ENCODE data around the gene BDP1.
"Not testable (repeated sequence)": the region's sequence is repeated elsewhere in the genome, so short reads cannot be mapped to it uniquely, and the experiment has no call there.

Gene BDP1

GRCh38 chr5:71443891-71444290, 11.6 kb upstream of the BDP1 start:
- H3K36me3 ChIP-seq (ENCODE audit: control insufficient read depth, insufficient read depth, low read length); H3K9me3 ChIP-seq (ENCODE audit: control insufficient read depth, insufficient read depth, low read length); H3K9ac ChIP-seq (ENCODE audit: low read depth, low read length); H3K4me1 ChIP-seq (ENCODE audit: control insufficient read depth, insufficient read depth, low read length); H3K4me3 ChIP-seq (ENCODE audit: low read depth, low read length): not testable (repeated sequence)
- peaks cover 16% of the 10 kb centered on the region for H3K27me3 ChIP-seq (ENCODE audit: control insufficient read depth, insufficient read depth, low read length)

DNA sequence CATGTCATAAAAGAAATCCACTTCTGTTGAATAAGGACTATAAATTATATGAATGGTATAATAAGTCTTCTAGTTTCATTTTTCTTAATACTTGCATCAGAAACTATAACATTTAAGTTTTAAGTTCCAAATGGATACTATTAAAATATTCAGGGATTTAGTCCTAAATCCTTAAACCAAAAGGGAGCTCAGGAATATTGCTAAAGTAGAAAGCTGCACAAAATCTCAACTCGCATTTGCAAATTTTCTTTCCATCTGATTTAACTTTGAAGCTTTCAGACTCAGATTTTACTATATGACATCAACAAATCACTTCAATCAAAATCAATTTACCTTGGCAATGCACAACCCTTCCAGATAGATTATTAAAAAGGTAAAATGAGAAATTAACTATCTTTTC, 10.4 kb upstream of the BDP1 start:
- H3K36me3 ChIP-seq (ENCODE audit: control insufficient read depth, insufficient read depth, low read length); H3K9ac ChIP-seq (ENCODE audit: low read depth, low read length); H3K9me3 ChIP-seq (ENCODE audit: control insufficient read depth, insufficient read depth, low read length); H3K4me1 ChIP-seq (ENCODE audit: control insufficient read depth, insufficient read depth, low read length); H3K4me3 ChIP-seq (ENCODE audit: low read depth, low read length): not testable (repeated sequence)
- H3K27me3 ChIP-seq (ENCODE audit: control insufficient read depth, insufficient read depth, low read length) = peaks cover 16% of the 10 kb centered on the region

DNA sequence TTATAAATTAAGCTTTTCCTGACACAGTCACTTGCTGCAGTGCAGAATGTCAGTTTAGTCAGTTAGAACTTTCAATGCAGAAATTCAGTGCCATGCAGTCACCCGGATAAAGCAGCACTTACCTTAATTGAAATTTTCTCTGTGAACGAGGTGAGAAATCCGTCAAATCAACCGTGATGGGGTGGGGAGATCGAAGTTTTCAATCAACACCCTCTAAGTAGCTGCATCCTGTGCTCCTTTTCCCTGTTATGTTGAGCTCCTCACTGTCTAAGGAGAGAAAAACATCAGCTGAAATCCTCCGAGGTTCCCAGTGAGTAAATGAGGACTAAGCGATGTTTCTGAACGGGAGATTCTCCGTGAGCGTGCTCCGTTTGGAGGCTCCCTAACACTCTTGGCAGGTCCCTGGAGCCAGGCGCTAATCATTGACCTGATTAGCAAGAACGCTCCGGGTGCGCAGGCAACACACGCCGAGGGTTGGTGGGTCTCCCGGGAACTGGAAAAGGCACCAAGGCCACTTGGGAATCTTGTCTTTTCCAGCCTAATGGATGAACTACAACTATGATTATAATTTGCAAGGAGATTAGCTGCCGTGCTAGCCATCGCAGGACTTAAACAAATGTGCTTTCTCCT, 9.8 kb upstream of the BDP1 start:
- H3K36me3 ChIP-seq (ENCODE audit: control insufficient read depth, insufficient read depth, low read length); H3K9ac ChIP-seq (ENCODE audit: low read depth, low read length); H3K4me1 ChIP-seq (ENCODE audit: control insufficient read depth, insufficient read depth, low read length); H3K9me3 ChIP-seq (ENCODE audit: control insufficient read depth, insufficient read depth, low read length): not testable (repeated sequence)
- H3K27me3 ChIP-seq (ENCODE audit: control insufficient read depth, insufficient read depth, low read length) = peaks cover 16% of the 10 kb centered on the region
- peak overlapping the region; percentile 36 for H3K4me3 ChIP-seq (ENCODE audit: low read depth, low read length)

- H3K4me3 ChIP-seq (ENCODE audit: low read depth, low read length) = peak overlapping the region; percentile 36
These were observed 8.8 kb upstream of the BDP1 start for GRCh38 chr5:71446540-71447216.

GRCh38 chr5:71447218-71447808, 8.1 kb upstream of the BDP1 start:
- H3K4me1 ChIP-seq (ENCODE audit: control insufficient read depth, insufficient read depth, low read length); H3K4me3 ChIP-seq (ENCODE audit: low read depth, low read length); H3K9ac ChIP-seq (ENCODE audit: low read depth, low read length): not testable (repeated sequence)

More at GRCh38 chr5:71446540-71447216, 8.8 kb upstream of the BDP1 start:
- H3K9me3 ChIP-seq (ENCODE audit: control insufficient read depth, insufficient read depth, low read length); H3K4me1 ChIP-seq (ENCODE audit: control insufficient read depth, insufficient read depth, low read length); H3K9ac ChIP-seq (ENCODE audit: low read depth, low read length); H3K36me3 ChIP-seq (ENCODE audit: control insufficient read depth, insufficient read depth, low read length): not testable (repeated sequence)
- peaks cover 16% of the 10 kb centered on the region for H3K27me3 ChIP-seq (ENCODE audit: control insufficient read depth, insufficient read depth, low read length)

DNA sequence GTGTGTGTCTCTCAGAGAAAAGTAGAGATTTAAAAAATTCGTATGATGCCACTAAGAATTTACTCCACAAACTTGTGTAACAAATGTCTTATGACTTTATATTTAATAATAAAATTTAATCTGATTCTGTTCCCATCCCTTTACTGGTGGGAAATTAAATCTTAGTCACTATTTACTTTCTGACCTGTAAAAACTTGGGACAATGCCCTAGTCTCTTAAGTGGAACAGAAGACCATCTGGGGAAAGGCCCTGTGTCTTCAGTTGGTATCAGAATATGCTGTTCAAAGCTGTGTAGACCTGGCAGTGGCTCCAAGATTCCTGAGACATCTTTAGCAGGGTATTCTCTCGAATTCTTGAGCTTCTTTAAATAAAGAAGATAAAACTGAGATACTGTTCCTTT, 2.6 kb upstream of the BDP1 start:
- H3K9me3 ChIP-seq (ENCODE audit: control insufficient read depth, insufficient read depth, low read length) = no peaks in the 10 kb centered on the region
- no peak overlapping the region for H3K9ac ChIP-seq (ENCODE audit: low read depth, low read length)
- peaks cover 3% of the 10 kb centered on the region for H3K4me1 ChIP-seq (ENCODE audit: control insufficient read depth, insufficient read depth, low read length)
- no peak overlapping the region for H3K4me3 ChIP-seq (ENCODE audit: low read depth, low read length)
- no peaks in the 10 kb centered on the region for H3K36me3 ChIP-seq (ENCODE audit: control insufficient read depth, insufficient read depth, low read length)
- H3K27me3 ChIP-seq (ENCODE audit: control insufficient read depth, insufficient read depth, low read length) = no peaks in the 10 kb centered on the region

More at GRCh38 chr5:71447218-71447808, 8.1 kb upstream of the BDP1 start:
- not testable (repeated sequence) for H3K9me3 ChIP-seq (ENCODE audit: control insufficient read depth, insufficient read depth, low read length); H3K36me3 ChIP-seq (ENCODE audit: control insufficient read depth, insufficient read depth, low read length)
- H3K27me3 ChIP-seq (ENCODE audit: control insufficient read depth, insufficient read depth, low read length) = peaks cover 16% of the 10 kb centered on the region

DNA sequence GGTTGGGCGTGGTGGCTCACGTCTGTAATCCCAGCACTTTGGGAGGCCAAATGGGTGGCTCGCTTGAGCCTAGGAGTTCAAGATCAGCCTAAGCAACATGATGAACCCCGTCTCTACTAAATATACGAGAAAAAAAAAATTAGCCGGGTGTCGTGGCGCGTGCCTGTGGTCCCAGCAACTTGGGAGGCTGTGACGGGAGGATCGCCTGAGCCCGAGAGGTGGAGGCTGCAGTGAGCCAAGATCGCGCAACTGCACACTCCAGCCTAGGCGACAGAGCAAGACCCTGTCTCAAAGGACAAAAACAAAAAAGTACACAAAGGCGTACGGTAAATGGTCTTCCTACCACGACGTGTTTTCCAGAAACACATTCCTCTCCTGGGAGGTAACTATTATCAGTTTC, 538 bp upstream of the BDP1 start:
- Histone ChIP-seq H3K4me3 (ENCODE audit: low read depth, low read length) (peak overlapping the region; percentile 99), H3K9ac (ENCODE audit: low read depth, low read length) (no peak overlapping the region), H3K36me3 (ENCODE audit: control insufficient read depth, insufficient read depth, low read length) (peaks cover 2% of the 10 kb centered on the region), H3K4me1 (ENCODE audit: control insufficient read depth, insufficient read depth, low read length) (peaks cover 3% of the 10 kb centered on the region), H3K9me3 (ENCODE audit: control insufficient read depth, insufficient read depth, low read length) (no peaks in the 10 kb centered on the region), H3K27me3 (ENCODE audit: control insufficient read depth, insufficient read depth, low read length) (no peaks in the 10 kb centered on the region)

DNA sequence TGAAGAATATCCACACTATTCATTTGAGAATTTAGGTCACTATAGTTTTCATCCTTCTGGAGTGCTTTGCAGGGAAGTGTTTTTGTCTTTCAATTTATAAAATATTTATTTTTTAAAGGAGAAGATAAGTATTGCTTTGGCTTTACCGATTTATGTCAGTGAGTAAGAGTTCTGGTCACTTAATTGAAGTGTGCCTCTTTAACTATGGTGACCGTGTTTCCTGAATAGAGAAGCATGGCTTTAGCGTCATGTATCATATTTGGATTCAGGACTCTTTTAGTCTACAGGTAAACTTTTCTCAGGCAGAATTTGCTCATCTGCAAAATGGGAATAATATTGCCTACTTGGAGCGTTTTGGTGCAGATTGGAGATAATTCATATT, 902 bp downstream of the BDP1 start:
- Histone ChIP-seq H3K9ac (ENCODE audit: low read depth, low read length) (peak overlapping the region; percentile 85), H3K9me3 (ENCODE audit: control insufficient read depth, insufficient read depth, low read length) (no peaks in the 10 kb centered on the region)

DNA sequence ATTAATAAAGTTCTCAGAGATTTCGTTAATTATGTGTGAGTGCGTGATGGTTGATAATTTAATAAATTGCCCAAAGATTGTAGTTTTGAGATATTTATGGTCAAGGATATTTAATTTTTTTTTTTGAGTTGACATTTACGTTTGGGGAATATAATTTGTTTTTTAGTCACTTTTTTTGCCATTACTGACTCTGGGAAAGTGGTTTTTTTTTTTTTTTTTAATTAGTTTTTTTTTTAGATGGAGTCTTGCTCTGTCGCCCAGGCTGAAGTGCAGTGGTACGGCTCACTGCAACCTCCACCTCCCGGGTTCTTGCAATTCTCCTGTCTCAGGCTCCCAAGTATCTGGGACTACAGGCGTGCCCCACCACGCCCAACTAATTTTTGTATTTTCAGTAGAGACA, 1.7 kb downstream of the BDP1 start:
- Histone ChIP-seq H3K27me3 (ENCODE audit: control insufficient read depth, insufficient read depth, low read length) (no peaks in the 10 kb centered on the region), H3K4me3 (ENCODE audit: low read depth, low read length) (peak overlapping the region; percentile 99), H3K9me3 (ENCODE audit: control insufficient read depth, insufficient read depth, low read length) (no peaks in the 10 kb centered on the region), H3K4me1 (ENCODE audit: control insufficient read depth, insufficient read depth, low read length) (peaks cover 3% of the 10 kb centered on the region), H3K36me3 (ENCODE audit: control insufficient read depth, insufficient read depth, low read length) (peaks cover 2% of the 10 kb centered on the region), H3K9ac (ENCODE audit: low read depth, low read length) (no peak overlapping the region)

More for the DNA sequence above, 902 bp downstream of the BDP1 start:
- Histone ChIP-seq H3K4me1 (ENCODE audit: control insufficient read depth, insufficient read depth, low read length) (peaks cover 3% of the 10 kb centered on the region), H3K4me3 (ENCODE audit: low read depth, low read length) (peak overlapping the region; percentile 99), H3K36me3 (ENCODE audit: control insufficient read depth, insufficient read depth, low read length) (peaks cover 2% of the 10 kb centered on the region), H3K27me3 (ENCODE audit: control insufficient read depth, insufficient read depth, low read length) (no peaks in the 10 kb centered on the region)

DNA sequence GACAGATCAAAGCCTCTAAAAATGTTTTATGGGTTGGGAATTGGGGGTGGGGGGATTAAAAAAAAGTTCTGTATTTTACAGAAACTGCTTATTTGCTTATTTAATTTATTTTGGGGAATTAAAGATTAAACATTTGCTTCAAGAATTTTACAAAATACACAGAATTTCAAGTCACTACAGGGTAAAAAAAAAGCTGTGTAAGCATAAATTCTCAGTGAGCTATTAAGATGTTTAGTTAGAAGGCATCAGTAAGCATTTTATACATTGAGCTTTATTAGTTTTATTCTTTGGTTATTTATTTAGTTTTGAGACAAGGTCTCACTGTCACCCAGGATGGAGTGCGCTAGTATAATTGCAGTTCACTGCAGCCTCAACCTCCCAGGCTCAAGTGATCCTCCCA, 5.2 kb downstream of the BDP1 start:
- H3K27me3 ChIP-seq (ENCODE audit: control insufficient read depth, insufficient read depth, low read length) = no peaks in the 10 kb centered on the region
- peaks cover 10% of the 10 kb centered on the region for H3K36me3 ChIP-seq (ENCODE audit: control insufficient read depth, insufficient read depth, low read length)

DNA sequence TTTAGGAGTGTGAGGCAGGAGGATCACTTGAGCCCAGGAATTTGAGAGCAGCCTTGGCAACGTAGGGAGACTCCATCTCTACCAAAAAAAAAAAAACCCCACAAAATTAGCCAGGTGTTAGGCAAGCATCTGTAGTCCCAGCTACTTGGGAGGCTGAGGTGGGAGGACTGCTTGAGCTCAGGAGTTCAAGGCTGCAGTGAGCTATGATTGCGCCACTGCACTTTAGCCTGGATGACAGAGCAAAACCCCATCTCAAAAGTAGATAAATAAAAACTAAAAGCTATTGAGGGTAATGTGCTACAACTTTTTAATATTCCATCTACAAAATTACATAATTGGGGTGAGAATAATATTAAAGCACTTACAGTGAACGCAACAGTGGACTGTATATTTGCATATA, 5.9 kb downstream of the BDP1 start:
- Histone ChIP-seq H3K27me3 (ENCODE audit: control insufficient read depth, insufficient read depth, low read length) (no peaks in the 10 kb centered on the region), H3K4me3 (ENCODE audit: low read depth, low read length) (no peak overlapping the region), H3K9me3 (ENCODE audit: control insufficient read depth, insufficient read depth, low read length) (no peaks in the 10 kb centered on the region), H3K4me1 (ENCODE audit: control insufficient read depth, insufficient read depth, low read length) (peaks cover 3% of the 10 kb centered on the region), H3K9ac (ENCODE audit: low read depth, low read length) (no peak overlapping the region), H3K36me3 (ENCODE audit: control insufficient read depth, insufficient read depth, low read length) (peaks cover 10% of the 10 kb centered on the region)

More for the DNA sequence above, 5.2 kb downstream of the BDP1 start:
- Histone ChIP-seq H3K4me3 (ENCODE audit: low read depth, low read length) (no peak overlapping the region), H3K4me1 (ENCODE audit: control insufficient read depth, insufficient read depth, low read length) (peaks cover 3% of the 10 kb centered on the region), H3K9me3 (ENCODE audit: control insufficient read depth, insufficient read depth, low read length) (no peaks in the 10 kb centered on the region), H3K9ac (ENCODE audit: low read depth, low read length) (no peak overlapping the region)

DNA sequence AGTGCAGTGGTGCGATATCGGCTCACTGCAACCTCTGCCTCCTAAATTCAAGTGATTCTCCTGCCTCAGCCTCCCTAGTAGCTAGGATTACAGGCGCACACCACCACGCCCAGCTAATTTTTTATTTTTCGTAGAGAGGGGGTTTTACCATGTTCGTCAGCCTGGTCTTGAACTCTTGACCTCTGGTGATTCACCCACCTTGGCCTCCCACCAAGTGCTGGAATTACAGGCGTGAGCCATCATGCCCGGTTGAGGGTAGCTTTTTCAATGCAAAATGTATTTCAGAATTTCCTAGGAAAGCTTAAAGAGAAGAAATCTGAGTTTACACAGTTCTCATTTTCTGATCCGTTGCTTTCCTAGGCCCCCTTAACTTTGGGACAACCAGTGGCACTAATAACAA, 15.7 kb downstream of the BDP1 start:
- no peaks in the 10 kb centered on the region for H3K36me3 ChIP-seq (ENCODE audit: control insufficient read depth, insufficient read depth, low read length)

More for the DNA sequence above, 15.7 kb downstream of the BDP1 start:
- H3K9me3 ChIP-seq (ENCODE audit: control insufficient read depth, insufficient read depth, low read length) = no peaks in the 10 kb centered on the region
- no peak overlapping the region for H3K9ac ChIP-seq (ENCODE audit: low read depth, low read length)
- H3K27me3 ChIP-seq (ENCODE audit: control insufficient read depth, insufficient read depth, low read length) = no peaks in the 10 kb centered on the region
- H3K4me3 ChIP-seq (ENCODE audit: low read depth, low read length) = no peak overlapping the region
- no peaks in the 10 kb centered on the region for H3K4me1 ChIP-seq (ENCODE audit: control insufficient read depth, insufficient read depth, low read length)

All from iPS-15b (cell line).